Activated T-helper 1 cell treated with anti-CD3 and anti-CD28 coated beads, Interleukin-12 subunit alpha, Interleukin-12 subunit beta, Interleukin-2, Interleukin-4 antibody, amounts not matched to agents 30 ng/mL and 10 ng/mL and 1 ng/mL, durations not matched to agents 14 hours and 24 hours and 36 hours (primary cell): ENCODE data around the gene MALT1. TPM values are rescaled to one million over a fixed set of nuclear protein-coding genes. Genes with fewer than 3 reads are reported as not detected.

Source experiments
- DNase-seq: peaks from one replicate; pipeline ENCODE4 v3.0.0; 2021; ENCODE audit warnings: low spot score
- H3K27ac Mint-ChIP-seq: one replicate; pipeline ENCODE4 v1.8.0; 2021; ENCODE audit warnings: mild to moderate bottlenecking, mixed read lengths
- H3K27me3 Mint-ChIP-seq: one replicate; pipeline ENCODE4 v1.8.0; 2022; ENCODE audit warnings: mild to moderate bottlenecking, moderate library complexity, mixed read lengths; ENCODE audit not compliant: insufficient read depth
- H3K36me3 Mint-ChIP-seq: one replicate; pipeline ENCODE4 v1.8.0; 2021; ENCODE audit warnings: low read depth, mixed read lengths
- H3K4me1 Mint-ChIP-seq: one replicate; pipeline ENCODE4 v1.8.0; 2021; ENCODE audit warnings: low read depth, mixed read lengths
- H3K4me3 Mint-ChIP-seq: one replicate; pipeline ENCODE4 v1.8.0; 2021; ENCODE audit warnings: mild to moderate bottlenecking, moderate library complexity, mixed read lengths
- H3K9me3 Mint-ChIP-seq: one replicate; pipeline ENCODE4 v1.8.0; 2021; ENCODE audit warnings: mixed read lengths
- intact Hi-C: fragments of 100-400 bp; cut with micrococcal nuclease; formaldehyde crosslinking; loops from one replicate; pipeline ENCODE4 v1.15.1; 2024
- total RNA-seq: library from RNA; stranded (reverse); gene quantifications from 2 replicates; pipeline ENCODE4 v1.2.3, GENCODE V29; 2022

Gene MALT1
- total RNA-seq, 1 donor from 2014 or later, result 32.4 TPM

GRCh38 chr18:58800582-58800981 lies 129.3 kb downstream of the MALT1 start:
- DNase-seq, result no peak
- no peaks in the 10 kb centered on the region for H3K9me3 Mint-ChIP-seq
- peaks cover 10% of the 10 kb centered on the region for H3K27me3 Mint-ChIP-seq
- intact Hi-C loops, result no loop called here
- no peaks in the 10 kb centered on the region for H3K4me1 Mint-ChIP-seq
- H3K4me3 Mint-ChIP-seq, result no peak overlapping the region
- H3K27ac Mint-ChIP-seq, result no peak overlapping the region
- H3K36me3 Mint-ChIP-seq, result no peaks in the 10 kb centered on the region

GRCh38 chr18:58802959-58803358 lies 131.7 kb downstream of the MALT1 start:
- H3K4me1 Mint-ChIP-seq, result no peaks in the 10 kb centered on the region
- H3K27ac Mint-ChIP-seq, result no peak overlapping the region
- H3K4me3 Mint-ChIP-seq, result no peak overlapping the region
- H3K36me3 Mint-ChIP-seq, result no peaks in the 10 kb centered on the region
- intact Hi-C loops, result no loop called here
- H3K9me3 Mint-ChIP-seq, result no peaks in the 10 kb centered on the region
- peaks cover 12% of the 10 kb centered on the region for H3K27me3 Mint-ChIP-seq
- no peak for DNase-seq

- Mint-ChIP-seq H3K9me3 (no peaks in the 10 kb centered on the region), H3K4me3 (no peak overlapping the region), H3K4me1 (no peaks in the 10 kb centered on the region), H3K27me3 (peaks cover 12% of the 10 kb centered on the region), H3K27ac (no peak overlapping the region), H3K36me3 (no peaks in the 10 kb centered on the region)
- DNase-seq, result no peak
- intact Hi-C loops, result no loop called here
Measured at GRCh38 chr18:58803978-58804377, 132.7 kb downstream of the MALT1 start.

Other genes starting within 250 kb of the MALT1 start
- gene ALPK2, start 42.4 kb upstream of the MALT1 start, total RNA-seq, result 0.16 and 0.47 TPM in 2 replicates
- gene ZNF532, start 193.4 kb downstream of the MALT1 start, total RNA-seq, result 0.71 and 1.5 TPM in 2 replicates